Peyer's patch (tissue), 4 donors: ENCODE measurements around the gene SLC8A2.

Experiments
- POLR2A ChIP-seq, 2 donors: fragments of 450-650 bp; IDR thresholded peaks; one replicate each; pipeline ENCODE4 v1.5.1; 2017; ENCODE audit warnings: antibody characterized with exemption in 2 of 2, mild to moderate bottlenecking in 2 of 2, moderate library complexity in 2 of 2
- TF ChIP-seq, protein P1 (sequence below), 6 experiments: fragments of 450-650 bp in 4 of 6; fragments of 200-600 bp in 2 of 6; sonication (generic) in 1 of 6; IDR thresholded peaks; one replicate each; pipeline ENCODE4 v1.5.1; 2017 to 2019; ENCODE audit warnings: antibody characterized with exemption in 6 of 6, mild to moderate bottlenecking in 3 of 6, moderate library complexity in 1 of 6

- no peak for TF ChIP-seq POLR2A (IDR thresholded peaks at IDR 0.05)
- TF ChIP-seq, protein P1, sequence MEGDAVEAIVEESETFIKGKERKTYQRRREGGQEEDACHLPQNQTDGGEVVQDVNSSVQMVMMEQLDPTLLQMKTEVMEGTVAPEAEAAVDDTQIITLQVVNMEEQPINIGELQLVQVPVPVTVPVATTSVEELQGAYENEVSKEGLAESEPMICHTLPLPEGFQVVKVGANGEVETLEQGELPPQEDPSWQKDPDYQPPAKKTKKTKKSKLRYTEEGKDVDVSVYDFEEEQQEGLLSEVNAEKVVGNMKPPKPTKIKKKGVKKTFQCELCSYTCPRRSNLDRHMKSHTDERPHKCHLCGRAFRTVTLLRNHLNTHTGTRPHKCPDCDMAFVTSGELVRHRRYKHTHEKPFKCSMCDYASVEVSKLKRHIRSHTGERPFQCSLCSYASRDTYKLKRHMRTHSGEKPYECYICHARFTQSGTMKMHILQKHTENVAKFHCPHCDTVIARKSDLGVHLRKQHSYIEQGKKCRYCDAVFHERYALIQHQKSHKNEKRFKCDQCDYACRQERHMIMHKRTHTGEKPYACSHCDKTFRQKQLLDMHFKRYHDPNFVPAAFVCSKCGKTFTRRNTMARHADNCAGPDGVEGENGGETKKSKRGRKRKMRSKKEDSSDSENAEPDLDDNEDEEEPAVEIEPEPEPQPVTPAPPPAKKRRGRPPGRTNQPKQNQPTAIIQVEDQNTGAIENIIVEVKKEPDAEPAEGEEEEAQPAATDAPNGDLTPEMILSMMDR (IDR thresholded peaks at IDR 0.05): no peak
These were observed 46.4 kb upstream of the SLC8A2 start for GRCh38 chr19:47518139-47518538.
